ENCODE results near the gene BABAM2.

DNA sequence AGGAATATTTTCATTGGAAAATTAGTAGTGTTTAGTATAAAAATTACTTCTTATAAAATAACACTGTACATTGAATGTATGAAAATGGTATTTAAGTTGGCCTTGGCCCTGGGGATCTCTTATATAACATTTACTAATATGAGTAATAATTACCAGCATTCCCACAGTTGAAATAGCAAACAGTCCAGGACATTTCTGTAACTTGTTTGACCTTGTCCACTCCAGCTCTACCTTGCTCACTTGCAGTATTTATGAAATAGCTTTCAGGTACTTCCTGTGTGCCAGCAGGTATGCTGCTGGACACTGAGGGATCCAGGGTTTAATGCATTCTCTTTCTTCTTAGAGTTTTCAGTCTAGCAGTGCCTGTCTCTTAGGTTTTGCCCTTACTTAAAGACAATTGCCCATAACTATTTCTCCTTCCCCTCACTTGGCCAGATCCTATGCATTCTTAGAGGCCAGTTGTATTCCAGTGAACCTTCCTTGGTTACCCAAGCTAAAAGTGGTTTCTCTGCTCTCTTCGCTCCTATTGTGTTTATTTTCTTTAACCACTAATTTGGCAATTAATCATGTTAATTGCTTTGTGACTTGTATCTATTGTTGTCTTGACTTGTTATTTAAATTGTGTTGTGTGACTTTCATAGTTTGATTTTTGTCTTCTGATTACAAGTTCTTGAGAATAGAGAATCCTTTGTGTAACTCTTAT, 25.9 kb downstream of the BABAM2 start:
- TF ChIP-seq, protein P1, sequence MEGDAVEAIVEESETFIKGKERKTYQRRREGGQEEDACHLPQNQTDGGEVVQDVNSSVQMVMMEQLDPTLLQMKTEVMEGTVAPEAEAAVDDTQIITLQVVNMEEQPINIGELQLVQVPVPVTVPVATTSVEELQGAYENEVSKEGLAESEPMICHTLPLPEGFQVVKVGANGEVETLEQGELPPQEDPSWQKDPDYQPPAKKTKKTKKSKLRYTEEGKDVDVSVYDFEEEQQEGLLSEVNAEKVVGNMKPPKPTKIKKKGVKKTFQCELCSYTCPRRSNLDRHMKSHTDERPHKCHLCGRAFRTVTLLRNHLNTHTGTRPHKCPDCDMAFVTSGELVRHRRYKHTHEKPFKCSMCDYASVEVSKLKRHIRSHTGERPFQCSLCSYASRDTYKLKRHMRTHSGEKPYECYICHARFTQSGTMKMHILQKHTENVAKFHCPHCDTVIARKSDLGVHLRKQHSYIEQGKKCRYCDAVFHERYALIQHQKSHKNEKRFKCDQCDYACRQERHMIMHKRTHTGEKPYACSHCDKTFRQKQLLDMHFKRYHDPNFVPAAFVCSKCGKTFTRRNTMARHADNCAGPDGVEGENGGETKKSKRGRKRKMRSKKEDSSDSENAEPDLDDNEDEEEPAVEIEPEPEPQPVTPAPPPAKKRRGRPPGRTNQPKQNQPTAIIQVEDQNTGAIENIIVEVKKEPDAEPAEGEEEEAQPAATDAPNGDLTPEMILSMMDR (IDR thresholded peaks at IDR 0.05; ENCODE audit: insufficient read depth, low read depth, low read length) = no peak
- no peak for TF ChIP-seq EZH2 (IDR thresholded peaks at IDR 0.05; ENCODE audit: insufficient read depth, low read length)
